IPS DF 4.7 (cell line): ENCODE results near the gene VAMP3.

Experiments used
- DNase-seq: peaks from one replicate; pipeline ENCODE4 v3.0.0-alpha.2; 2013; ENCODE audit warnings: low spot score; ENCODE audit errors: extremely low read depth

Gene VAMP3

DNA sequence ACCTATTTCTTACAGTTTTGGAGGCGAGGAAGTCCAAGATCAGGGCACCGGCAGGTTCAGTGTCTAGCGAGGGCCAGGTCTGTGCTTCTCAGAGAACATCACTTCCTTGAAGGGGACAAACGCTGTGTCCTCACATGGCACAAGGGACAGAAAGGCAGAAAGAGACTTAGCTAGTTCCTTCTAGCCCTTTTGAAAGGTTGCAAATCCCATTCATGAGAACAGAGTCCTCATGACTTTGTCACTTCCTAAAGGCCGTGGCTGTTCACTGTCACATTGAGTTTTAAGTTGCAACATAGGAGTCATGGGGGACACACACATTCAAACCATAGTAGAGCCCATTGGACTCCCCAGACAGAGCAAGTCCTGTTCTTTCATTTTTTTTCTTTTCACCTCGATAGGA, 40.4 kb downstream of the VAMP3 start:
- no peak for DNase-seq

DNA sequence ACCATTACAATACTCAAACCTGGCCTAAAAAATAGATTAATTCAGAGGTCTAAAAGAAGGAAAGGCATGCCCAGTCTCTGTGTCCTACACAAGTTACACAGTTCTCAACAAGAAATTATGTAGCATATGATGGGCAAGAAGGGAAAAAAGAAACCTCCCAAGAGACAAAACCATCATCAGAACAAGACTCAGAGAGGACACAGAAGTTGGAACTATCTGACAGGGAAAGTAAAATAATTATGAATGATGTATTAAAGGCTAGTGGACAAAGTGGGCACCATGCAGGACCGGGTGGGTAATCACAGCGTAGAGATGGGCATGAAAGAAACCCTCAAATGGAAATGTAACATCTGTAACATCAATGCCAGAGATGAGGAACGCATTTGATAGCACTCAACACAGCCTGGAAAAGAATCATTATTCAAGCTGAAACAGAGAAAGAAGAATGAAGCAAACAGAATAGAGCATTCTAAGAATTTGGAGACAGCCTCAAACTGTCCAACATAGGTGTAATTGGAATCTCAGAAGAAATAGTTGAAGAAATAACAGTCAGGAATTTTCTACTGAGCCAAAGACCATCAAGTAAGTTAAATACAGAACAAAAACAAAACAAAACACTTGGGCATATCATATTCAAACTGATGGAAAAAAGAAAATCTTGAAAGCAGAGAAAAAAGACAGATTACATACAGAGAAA, 42.7 kb downstream of the VAMP3 start:
- no peak for DNase-seq

DNA sequence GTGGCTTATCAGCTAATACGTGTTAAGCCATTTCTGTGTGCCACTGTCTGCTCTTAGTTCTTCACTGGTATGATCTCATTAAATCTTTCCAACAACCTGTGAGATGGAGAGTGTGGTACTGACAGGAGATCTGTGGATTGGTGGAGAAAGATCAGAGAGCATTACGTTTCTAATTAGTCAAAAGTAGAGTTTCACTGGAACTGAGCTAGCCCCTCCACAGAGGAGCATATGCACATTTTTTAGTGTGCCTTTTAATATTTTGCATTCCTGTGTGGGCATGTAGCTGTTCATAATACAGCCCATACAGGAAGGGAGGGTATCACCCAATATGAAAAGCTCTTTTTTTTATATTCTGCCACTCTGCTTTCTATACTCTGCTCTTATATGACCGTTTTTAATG, 50.2 kb downstream of the VAMP3 start:
- DNase-seq, result no peak

DNA sequence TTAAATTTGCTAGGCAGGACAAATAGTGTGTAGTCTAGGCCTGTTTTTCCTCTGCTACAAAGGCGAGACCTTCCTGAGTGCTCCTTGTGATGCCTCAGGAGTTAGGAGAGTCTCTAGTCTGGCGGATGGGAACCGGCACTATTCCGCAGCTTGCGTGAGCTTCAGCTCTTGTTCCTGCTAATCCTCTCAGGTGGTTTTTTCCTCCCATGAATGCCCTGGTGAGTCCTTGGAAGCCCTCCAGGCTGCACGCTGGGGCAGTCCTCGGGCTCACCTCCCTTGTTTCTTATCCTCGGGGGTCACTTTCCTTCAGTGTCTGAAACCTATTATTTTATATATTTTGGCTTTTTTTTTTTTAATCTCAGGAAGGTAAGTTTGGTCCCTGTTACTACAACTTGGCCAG, 53.6 kb downstream of the VAMP3 start:
- DNase-seq, result no peak

DNA sequence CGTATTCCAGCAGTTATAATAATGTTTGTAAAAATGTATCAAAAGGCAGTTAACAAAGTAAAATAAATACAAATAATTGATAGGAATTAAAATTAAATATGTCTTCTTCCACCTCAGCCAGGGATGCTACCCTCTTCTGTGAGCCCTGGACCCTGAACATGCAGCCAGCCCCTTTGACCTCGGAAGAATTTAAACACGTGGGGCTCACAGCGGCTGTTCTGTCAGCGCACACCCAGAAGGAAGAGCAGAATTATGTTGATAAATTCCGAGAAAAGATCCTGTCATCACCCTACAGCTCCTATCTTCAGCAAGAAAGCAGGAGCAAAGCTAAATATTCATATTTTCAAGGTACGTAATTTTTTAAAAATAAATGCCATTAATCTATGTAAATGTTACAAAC, 55.3 kb downstream of the VAMP3 start:
- no peak for DNase-seq

DNA sequence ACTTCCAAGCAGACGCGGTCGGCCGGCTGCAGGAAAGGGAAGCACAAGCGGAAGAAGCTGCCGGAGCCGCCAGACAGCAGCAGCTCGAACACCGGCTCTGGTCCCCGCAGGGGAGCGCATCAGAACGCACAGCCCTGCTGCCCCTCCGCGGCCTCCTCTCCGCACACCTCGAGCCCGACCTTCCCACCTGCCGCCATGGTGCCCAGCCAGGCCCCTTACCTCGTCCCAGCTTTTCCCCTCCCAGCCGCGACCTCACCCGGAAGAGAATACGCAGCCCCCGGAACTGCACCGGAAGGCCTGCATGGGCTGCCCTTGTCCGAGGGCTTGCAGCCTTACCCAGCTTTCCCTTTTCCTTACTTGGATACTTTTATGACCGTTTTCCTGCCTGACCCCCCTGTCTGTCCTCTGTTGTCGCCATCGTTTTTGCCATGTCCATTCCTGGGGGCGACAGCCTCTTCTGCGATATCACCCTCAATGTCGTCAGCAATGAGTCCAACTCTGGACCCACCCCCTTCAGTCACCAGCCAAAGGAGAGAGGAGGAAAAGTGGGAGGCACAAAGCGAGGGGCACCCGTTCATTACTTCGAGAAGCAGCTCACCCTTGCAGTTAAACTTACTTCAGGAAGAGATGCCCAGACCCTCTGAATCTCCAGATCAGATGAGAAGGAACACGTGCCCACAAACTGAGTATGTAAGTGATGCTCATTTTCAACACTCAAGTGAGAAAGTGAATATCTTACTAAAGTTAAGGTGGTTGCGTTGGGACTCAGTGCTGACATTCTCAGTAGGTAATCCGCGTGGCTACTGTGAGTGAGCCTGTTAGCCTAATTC, 56.2 kb downstream of the VAMP3 start:
- no peak for DNase-seq
